ENCODE data around the gene IARS1. TPM values are rescaled to one million over a fixed set of nuclear protein-coding genes. Genes with fewer than 3 reads are reported as not detected.

IARS1 gene
- total and polyA plus RNA-seq, 2 experiments from 2014 or later = 105 to 310 TPM

DNA sequence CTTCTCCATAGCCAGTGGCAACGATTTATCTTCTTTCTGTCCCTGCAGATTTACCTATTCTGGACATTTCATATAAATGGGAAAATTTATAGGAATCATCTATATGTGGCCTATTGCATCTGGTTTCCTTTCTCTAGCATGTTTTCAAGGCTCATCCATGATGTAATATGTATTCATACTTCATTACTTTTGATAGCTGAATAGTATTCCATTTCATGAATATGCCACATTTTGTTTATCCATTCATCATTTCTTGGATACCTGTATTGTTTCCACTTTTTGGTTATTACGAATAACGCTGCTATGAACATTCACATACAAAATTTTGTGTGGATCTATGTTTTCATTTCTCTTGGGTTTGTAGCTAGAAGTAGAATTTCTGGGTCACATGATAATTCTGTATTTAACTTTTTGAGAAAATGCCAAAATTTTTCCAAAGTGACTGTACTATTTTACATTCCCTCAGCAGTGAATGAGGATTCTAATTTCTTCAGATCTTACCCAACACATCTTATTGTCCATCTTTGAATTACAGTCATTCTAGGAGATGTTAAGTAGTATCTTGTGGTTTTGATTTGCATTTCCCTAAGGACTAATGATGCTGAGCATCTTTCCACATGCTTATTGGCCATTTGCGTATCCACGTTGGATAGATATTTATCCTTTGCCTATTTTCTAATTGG lies 3.6 kb downstream of the IARS1 start:
- H3K27ac ChIP-seq (ENCODE audit: low read depth) = no peak overlapping the region
- peaks cover 21% of the 10 kb centered on the region for H4K20me1 ChIP-seq (replicated peaks; ENCODE audit: insufficient read depth)
- H3K27ac Mint-ChIP-seq = no peak overlapping the region
- H3K27me3 ChIP-seq (ENCODE audit: insufficient read depth) = no peaks in the 10 kb centered on the region
- peaks cover 8% of the 10 kb centered on the region for H3K27me3 Mint-ChIP-seq (ENCODE audit: insufficient read depth, low read depth, poor library complexity)
- peaks cover 46% of the 10 kb centered on the region for H3K36me3 ChIP-seq (ENCODE audit: insufficient read depth)
- TF ChIP-seq JUNB (IDR thresholded peaks at IDR 0.05; ENCODE audit: unreplicated experiment) = no peak
- TF ChIP-seq, protein P1, sequence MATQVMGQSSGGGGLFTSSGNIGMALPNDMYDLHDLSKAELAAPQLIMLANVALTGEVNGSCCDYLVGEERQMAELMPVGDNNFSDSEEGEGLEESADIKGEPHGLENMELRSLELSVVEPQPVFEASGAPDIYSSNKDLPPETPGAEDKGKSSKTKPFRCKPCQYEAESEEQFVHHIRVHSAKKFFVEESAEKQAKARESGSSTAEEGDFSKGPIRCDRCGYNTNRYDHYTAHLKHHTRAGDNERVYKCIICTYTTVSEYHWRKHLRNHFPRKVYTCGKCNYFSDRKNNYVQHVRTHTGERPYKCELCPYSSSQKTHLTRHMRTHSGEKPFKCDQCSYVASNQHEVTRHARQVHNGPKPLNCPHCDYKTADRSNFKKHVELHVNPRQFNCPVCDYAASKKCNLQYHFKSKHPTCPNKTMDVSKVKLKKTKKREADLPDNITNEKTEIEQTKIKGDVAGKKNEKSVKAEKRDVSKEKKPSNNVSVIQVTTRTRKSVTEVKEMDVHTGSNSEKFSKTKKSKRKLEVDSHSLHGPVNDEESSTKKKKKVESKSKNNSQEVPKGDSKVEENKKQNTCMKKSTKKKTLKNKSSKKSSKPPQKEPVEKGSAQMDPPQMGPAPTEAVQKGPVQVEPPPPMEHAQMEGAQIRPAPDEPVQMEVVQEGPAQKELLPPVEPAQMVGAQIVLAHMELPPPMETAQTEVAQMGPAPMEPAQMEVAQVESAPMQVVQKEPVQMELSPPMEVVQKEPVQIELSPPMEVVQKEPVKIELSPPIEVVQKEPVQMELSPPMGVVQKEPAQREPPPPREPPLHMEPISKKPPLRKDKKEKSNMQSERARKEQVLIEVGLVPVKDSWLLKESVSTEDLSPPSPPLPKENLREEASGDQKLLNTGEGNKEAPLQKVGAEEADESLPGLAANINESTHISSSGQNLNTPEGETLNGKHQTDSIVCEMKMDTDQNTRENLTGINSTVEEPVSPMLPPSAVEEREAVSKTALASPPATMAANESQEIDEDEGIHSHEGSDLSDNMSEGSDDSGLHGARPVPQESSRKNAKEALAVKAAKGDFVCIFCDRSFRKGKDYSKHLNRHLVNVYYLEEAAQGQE (IDR thresholded peaks at IDR 0.05; ENCODE audit: unreplicated experiment) = no peak
- no peak overlapping the region for H3K4me3 Mint-ChIP-seq
- H3K36me3 Mint-ChIP-seq (ENCODE audit: low read depth) = peaks cover 80% of the 10 kb centered on the region
- H3K4me1 Mint-ChIP-seq = peaks cover 11% of the 10 kb centered on the region
- H2AFZ ChIP-seq = no peak overlapping the region
- no peaks in the 10 kb centered on the region for H3K9me2 ChIP-seq (ENCODE audit: insufficient read depth)
- H3F3A ChIP-seq (replicated peaks; ENCODE audit: low read depth) = 0 out of 2 replicates have a peak, but pooled peaks cover 3% of the 10 kb centered on the region
- peaks cover 87% of the 10 kb centered on the region for H3K79me2 ChIP-seq (replicated peaks; ENCODE audit: insufficient read depth)
- DNase-seq (ENCODE audit: low spot score) = no peak
- no peak for ATAC-seq
- no peak overlapping the region for H3K4me2 ChIP-seq
- H3K9me3 Mint-ChIP-seq = peaks cover 2% of the 10 kb centered on the region; the same call in 2 of the 3 replicates
- H3K4me1 ChIP-seq (ENCODE audit: insufficient read depth) = peaks cover 13% of the 10 kb centered on the region; the same call in 1 of the 2 replicates
- no peak overlapping the region for H3K4me3 ChIP-seq

DNA sequence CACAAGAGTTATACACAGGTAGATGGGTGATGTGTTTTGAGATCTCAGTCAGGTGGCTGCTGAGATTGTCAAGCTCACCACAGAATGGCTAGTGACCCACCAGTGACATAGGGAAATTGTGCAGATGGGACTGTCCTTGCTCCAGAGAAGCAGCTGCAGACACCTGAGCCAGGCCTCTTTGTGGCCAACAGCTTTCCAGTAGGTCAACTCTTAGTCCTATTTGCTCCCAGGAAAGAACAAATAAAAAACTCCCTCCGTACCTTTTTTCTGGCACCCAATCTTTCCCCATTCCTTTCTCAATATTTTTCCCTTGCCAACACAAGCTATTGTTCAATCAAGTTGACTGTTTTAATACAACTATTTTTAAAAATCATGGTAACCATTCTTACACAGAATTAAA lies 14.2 kb downstream of the IARS1 start:
- Histone ChIP-seq H3K4me2 (no peak overlapping the region), H2AFZ (no peak overlapping the region), H3K4me1 (ENCODE audit: insufficient read depth) (no peaks in the 10 kb centered on the region), H3K36me3 (ENCODE audit: insufficient read depth) (peaks cover 92% of the 10 kb centered on the region), H3K27ac (ENCODE audit: low read depth) (no peak overlapping the region), H3K9me2 (ENCODE audit: insufficient read depth) (no peaks in the 10 kb centered on the region), H3F3A (replicated peaks; ENCODE audit: low read depth) (no peaks in the 10 kb centered on the region), H3K79me2 (replicated peaks; ENCODE audit: insufficient read depth) (peaks cover 47% of the 10 kb centered on the region), H4K20me1 (replicated peaks; ENCODE audit: insufficient read depth) (peaks cover 19% of the 10 kb centered on the region), H3K27me3 (ENCODE audit: insufficient read depth) (no peaks in the 10 kb centered on the region), H3K4me3 (no peak overlapping the region)
- no peak for ATAC-seq
- no peak for DNase-seq (ENCODE audit: low spot score)
- Mint-ChIP-seq H3K4me1 (no peaks in the 10 kb centered on the region), H3K27ac (no peak overlapping the region), H3K36me3 (ENCODE audit: low read depth) (peaks cover 93% of the 10 kb centered on the region), H3K4me3 (no peak overlapping the region), H3K9me3 (no peaks in the 10 kb centered on the region), H3K27me3 (ENCODE audit: insufficient read depth, low read depth, poor library complexity) (no peaks in the 10 kb centered on the region)
- TF ChIP-seq, protein P2, sequence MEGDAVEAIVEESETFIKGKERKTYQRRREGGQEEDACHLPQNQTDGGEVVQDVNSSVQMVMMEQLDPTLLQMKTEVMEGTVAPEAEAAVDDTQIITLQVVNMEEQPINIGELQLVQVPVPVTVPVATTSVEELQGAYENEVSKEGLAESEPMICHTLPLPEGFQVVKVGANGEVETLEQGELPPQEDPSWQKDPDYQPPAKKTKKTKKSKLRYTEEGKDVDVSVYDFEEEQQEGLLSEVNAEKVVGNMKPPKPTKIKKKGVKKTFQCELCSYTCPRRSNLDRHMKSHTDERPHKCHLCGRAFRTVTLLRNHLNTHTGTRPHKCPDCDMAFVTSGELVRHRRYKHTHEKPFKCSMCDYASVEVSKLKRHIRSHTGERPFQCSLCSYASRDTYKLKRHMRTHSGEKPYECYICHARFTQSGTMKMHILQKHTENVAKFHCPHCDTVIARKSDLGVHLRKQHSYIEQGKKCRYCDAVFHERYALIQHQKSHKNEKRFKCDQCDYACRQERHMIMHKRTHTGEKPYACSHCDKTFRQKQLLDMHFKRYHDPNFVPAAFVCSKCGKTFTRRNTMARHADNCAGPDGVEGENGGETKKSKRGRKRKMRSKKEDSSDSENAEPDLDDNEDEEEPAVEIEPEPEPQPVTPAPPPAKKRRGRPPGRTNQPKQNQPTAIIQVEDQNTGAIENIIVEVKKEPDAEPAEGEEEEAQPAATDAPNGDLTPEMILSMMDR (conservative IDR thresholded peaks at IDR 0.05; ENCODE audit: low read depth in 2 of 2) = no peak
- TF ChIP-seq, protein P3, sequence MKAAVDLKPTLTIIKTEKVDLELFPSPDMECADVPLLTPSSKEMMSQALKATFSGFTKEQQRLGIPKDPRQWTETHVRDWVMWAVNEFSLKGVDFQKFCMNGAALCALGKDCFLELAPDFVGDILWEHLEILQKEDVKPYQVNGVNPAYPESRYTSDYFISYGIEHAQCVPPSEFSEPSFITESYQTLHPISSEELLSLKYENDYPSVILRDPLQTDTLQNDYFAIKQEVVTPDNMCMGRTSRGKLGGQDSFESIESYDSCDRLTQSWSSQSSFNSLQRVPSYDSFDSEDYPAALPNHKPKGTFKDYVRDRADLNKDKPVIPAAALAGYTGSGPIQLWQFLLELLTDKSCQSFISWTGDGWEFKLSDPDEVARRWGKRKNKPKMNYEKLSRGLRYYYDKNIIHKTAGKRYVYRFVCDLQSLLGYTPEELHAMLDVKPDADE (IDR thresholded peaks at IDR 0.05) = no peak
- TF ChIP-seq ZNF114 (CRISPR knock-in tag; IDR thresholded peaks at IDR 0.05) = no peak
- TF ChIP-seq STAT1 (IDR thresholded peaks at IDR 0.05; ENCODE audit: unreplicated experiment) = no peak
- TF ChIP-seq, protein P4, sequence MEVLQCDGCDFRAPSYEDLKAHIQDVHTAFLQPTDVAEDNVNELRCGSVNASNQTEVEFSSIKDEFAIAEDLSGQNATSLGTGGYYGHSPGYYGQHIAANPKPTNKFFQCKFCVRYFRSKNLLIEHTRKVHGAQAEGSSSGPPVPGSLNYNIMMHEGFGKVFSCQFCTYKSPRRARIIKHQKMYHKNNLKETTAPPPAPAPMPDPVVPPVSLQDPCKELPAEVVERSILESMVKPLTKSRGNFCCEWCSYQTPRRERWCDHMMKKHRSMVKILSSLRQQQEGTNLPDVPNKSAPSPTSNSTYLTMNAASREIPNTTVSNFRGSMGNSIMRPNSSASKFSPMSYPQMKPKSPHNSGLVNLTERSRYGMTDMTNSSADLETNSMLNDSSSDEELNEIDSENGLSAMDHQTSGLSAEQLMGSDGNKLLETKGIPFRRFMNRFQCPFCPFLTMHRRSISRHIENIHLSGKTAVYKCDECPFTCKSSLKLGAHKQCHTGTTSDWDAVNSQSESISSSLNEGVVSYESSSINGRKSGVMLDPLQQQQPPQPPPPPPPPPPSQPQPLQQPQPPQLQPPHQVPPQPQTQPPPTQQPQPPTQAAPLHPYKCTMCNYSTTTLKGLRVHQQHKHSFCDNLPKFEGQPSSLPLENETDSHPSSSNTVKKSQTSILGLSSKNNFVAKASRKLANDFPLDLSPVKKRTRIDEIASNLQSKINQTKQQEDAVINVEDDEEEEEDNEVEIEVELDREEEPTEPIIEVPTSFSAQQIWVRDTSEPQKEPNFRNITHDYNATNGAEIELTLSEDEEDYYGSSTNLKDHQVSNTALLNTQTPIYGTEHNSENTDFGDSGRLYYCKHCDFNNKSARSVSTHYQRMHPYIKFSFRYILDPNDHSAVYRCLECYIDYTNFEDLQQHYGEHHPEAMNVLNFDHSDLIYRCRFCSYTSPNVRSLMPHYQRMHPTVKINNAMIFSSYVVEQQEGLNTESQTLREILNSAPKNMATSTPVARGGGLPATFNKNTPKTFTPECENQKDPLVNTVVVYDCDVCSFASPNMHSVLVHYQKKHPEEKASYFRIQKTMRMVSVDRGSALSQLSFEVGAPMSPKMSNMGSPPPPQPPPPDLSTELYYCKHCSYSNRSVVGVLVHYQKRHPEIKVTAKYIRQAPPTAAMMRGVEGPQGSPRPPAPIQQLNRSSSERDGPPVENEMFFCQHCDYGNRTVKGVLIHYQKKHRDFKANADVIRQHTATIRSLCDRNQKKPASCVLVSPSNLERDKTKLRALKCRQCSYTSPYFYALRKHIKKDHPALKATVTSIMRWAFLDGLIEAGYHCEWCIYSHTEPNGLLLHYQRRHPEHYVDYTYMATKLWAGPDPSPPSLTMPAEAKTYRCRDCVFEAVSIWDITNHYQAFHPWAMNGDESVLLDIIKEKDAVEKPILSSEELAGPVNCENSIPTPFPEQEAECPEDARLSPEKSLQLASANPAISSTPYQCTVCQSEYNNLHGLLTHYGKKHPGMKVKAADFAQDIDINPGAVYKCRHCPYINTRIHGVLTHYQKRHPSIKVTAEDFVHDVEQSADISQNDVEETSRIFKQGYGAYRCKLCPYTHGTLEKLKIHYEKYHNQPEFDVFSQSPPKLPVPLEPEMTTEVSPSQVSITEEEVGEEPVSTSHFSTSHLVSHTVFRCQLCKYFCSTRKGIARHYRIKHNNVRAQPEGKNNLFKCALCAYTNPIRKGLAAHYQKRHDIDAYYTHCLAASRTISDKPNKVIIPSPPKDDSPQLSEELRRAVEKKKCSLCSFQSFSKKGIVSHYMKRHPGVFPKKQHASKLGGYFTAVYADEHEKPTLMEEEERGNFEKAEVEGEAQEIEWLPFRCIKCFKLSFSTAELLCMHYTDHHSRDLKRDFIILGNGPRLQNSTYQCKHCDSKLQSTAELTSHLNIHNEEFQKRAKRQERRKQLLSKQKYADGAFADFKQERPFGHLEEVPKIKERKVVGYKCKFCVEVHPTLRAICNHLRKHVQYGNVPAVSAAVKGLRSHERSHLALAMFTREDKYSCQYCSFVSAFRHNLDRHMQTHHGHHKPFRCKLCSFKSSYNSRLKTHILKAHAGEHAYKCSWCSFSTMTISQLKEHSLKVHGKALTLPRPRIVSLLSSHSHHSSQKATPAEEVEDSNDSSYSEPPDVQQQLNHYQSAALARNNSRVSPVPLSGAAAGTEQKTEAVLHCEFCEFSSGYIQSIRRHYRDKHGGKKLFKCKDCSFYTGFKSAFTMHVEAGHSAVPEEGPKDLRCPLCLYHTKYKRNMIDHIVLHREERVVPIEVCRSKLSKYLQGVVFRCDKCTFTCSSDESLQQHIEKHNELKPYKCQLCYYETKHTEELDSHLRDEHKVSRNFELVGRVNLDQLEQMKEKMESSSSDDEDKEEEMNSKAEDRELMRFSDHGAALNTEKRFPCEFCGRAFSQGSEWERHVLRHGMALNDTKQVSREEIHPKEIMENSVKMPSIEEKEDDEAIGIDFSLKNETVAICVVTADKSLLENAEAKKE (CRISPR knock-in tag; IDR thresholded peaks at IDR 0.05) = no peak
- TF ChIP-seq EZH2phosphoT487 (IDR thresholded peaks at IDR 0.05; ENCODE audit: unreplicated experiment) = no peak

All from GM23338 (cell line).